Measurements from ENCODE around the gene EIF2B4. TPM values are rescaled to one million over a fixed set of nuclear protein-coding genes. Genes with fewer than 3 reads are reported as not detected.

Gene EIF2B4
- total RNA-seq: 10 to 100 TPM; 30.1 to 36.2 TPM
- long read RNA-seq, donor 1, transcript EIF2B4-201 (13 exons, 1,792 nt): major isoform, 10 of 18 reads
- long read RNA-seq, donor 1, partial matches to known transcripts: 1 of 18 reads
- long read RNA-seq, donor 1, other reads (novel, unspliced or antisense): 3 of 18 reads
- long read RNA-seq, donor 2, transcript EIF2B4-206 (12 exons, 1,633 nt): minor isoform, 5 of 239 reads
- long read RNA-seq, donor 2, transcript EIF2B4-210 (12 exons, 1,949 nt): minor isoform, 5 of 239 reads
- long read RNA-seq, donor 2, transcript EIF2B4-205 (13 exons, 1,608 nt): minor isoform, 69 of 239 reads
- long read RNA-seq, donor 2, transcript EIF2B4-201 (13 exons, 1,792 nt): major isoform, 114 of 239 reads
- long read RNA-seq, donor 2, partial matches to known transcripts: 9 of 239 reads
- long read RNA-seq, donor 2, other reads (novel, unspliced or antisense): 34 of 239 reads

GRCh38 chr2:27370026-27370815 is at the start of gene EIF2B4, which contains the start of gene SNX17:
TSS of gene EIF2B4 (minus strand) at chr2:27370338. CDS start at chr2:27370314, 24 bp downstream.
TSS of gene SNX17 (plus strand) at chr2:27370616. CDS start at chr2:27370744, 128 bp downstream.
- DNase-seq (ENCODE audit: low spot score): peak; percentile 100
- intact Hi-C loops (cut with DNase I): no loop called here

DNA sequence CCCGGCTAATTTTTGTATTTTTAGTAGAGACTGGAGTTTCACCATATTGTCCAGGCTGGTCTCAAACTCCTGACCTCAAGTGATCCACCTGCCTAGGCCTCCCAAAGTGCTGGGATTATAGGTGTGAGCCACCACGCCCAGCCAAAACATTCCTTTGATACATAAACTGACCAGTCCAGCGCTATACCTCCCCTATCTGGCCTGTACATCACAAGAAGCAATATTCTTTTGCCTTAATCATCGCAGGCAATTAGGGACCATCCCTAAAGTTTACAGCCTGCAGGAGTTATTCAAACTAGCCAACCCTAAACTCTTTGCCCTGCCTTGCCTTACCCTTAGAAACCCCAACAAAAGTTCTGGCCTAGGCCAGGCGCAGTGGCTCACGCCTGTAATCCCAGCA is 46.0 kb upstream of the EIF2B4 start:
- intact Hi-C loops (cut with DNase I): no loop called here
- no peak for DNase-seq (ENCODE audit: low spot score)

GRCh38 chr2:27412419-27413152 is 42.4 kb upstream of the EIF2B4 start:
- intact Hi-C loops (cut with DNase I): no loop called here
- no peak for DNase-seq (ENCODE audit: low spot score)

DNA sequence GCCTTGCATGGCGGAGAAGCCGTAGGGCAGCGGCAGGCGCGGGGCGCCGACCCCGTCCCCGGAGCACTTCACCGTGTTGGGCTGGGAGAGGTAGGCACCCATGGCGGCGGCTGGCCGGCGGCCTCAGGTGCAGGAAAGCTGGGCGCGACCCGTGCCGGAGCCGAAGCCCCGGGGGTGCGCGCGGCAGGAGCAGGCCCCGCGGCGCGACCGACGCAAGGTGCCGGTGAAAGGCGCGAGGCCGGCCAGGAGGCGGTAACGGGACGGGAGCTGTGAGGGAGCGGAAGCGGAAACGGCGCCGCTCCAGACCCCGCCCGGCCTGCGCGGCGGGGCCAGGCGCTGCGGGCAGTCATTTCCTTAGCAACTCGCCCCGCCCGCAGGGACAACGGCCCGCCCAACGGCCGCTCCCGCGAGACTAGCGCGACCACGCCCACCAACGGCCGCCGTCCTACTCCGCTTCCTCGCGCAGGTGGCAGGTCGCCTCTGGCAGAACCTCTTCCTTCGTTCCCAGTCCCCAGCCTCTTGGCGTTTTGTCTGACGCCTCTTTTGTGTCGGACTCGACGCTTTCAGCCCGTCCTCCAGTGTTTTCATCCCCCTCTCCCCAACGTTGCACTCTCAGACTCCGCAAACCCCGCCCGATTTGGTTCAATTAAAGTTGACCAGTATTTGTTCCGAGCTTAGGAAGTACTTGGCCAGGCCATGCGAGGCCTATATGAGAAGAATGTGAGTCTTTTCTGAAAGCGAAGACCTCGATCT is 39.4 kb upstream of the EIF2B4 start, which contains the start of gene PPM1G:
Gene PPM1G, minus strand, starts transcription at position 271 of the 753 bp plus-strand sequence. Its CDS starts 169 bp downstream, at position 102.
- intact Hi-C loops (cut with DNase I): no loop called here
- peak; percentile 98 for DNase-seq (ENCODE audit: low spot score)

- intact Hi-C loops (cut with DNase I): no loop called here
- DNase-seq (ENCODE audit: low spot score): no peak
Observed at GRCh38 chr2:27408601-27409320, 38.6 kb upstream of the EIF2B4 start.

GRCh38 chr2:27407798-27408491 is 37.8 kb upstream of the EIF2B4 start:
- intact Hi-C loops (cut with DNase I): no loop called here
- no peak for DNase-seq (ENCODE audit: low spot score)

GRCh38 chr2:27400348-27401135 is 30.4 kb upstream of the EIF2B4 start:
- no peak for DNase-seq (ENCODE audit: low spot score)

DNA sequence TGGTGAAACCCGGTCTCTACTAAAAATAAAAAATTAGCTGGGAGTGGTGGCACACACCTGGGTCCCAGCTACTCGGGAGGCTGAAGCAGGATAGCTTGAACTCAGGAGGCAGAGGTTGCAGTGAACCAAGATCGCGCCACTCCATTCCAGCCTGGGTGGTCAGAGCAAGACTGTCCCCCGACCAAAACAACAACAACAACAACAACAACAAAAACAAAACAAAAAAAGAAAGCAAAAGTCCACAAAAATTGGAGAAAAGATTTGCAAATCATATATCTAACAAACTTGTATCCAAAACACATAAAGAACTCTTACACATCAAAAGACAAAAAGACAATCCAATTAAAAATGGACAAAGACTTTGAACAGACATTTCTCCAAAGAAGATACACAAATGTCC is 28.8 kb upstream of the EIF2B4 start:
- intact Hi-C loops (cut with DNase I): no loop called here
- peak; percentile 40 for DNase-seq (ENCODE audit: low spot score)

More at GRCh38 chr2:27400348-27401135, 30.4 kb upstream of the EIF2B4 start:
- intact Hi-C loops (cut with DNase I): no loop called here

- peak; percentile 15 for DNase-seq (ENCODE audit: low spot score)
- intact Hi-C loops (cut with DNase I): no loop called here
Observed at GRCh38 chr2:27393225-27393624, 23.1 kb upstream of the EIF2B4 start.

DNA sequence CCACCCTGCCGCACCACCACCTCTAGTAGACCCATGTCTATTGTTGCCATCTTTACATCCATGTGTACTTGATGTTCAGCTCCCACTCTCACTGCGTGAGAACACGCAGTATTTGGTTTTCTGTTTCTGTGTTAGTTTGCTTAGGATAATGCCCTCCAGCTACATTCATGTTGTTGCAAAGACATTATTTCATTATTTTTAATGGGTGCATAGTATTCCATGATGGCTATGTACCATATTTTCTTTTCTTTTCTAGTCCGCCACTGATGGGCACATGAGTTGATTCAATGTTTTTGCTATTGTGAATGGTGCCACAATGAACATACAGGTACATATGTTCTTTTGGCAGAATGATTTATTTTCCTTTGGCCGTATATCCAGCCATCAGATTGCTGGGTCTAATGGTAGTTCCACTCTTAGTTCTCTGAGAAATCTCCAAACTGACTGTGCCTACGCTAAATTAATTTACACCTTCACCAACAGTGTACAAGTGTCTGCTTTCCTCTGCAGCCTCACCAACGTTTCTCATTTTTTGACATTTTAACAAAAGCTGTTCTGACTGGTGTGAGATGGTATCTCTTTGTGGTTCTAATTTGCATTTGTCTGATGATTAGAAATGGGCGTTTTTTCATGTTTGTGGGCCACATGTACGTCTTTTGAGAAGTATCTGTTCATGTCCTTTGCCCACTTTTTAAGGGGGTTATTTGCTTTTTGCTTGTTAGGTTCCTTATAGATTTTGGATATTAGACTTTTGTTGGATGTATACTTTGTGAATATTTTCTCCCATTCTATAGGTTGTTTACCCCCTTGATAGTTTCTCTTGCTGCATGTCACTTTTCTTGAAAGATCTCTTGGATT is 20.9 kb upstream of the EIF2B4 start:
- intact Hi-C loops (cut with DNase I): no loop called here
- DNase-seq (ENCODE audit: low spot score): no peak

GRCh38 chr2:27381577-27382181 is 11.5 kb upstream of the EIF2B4 start:
- DNase-seq (ENCODE audit: low spot score): no peak
- intact Hi-C loops (cut with DNase I): no loop called here

DNA sequence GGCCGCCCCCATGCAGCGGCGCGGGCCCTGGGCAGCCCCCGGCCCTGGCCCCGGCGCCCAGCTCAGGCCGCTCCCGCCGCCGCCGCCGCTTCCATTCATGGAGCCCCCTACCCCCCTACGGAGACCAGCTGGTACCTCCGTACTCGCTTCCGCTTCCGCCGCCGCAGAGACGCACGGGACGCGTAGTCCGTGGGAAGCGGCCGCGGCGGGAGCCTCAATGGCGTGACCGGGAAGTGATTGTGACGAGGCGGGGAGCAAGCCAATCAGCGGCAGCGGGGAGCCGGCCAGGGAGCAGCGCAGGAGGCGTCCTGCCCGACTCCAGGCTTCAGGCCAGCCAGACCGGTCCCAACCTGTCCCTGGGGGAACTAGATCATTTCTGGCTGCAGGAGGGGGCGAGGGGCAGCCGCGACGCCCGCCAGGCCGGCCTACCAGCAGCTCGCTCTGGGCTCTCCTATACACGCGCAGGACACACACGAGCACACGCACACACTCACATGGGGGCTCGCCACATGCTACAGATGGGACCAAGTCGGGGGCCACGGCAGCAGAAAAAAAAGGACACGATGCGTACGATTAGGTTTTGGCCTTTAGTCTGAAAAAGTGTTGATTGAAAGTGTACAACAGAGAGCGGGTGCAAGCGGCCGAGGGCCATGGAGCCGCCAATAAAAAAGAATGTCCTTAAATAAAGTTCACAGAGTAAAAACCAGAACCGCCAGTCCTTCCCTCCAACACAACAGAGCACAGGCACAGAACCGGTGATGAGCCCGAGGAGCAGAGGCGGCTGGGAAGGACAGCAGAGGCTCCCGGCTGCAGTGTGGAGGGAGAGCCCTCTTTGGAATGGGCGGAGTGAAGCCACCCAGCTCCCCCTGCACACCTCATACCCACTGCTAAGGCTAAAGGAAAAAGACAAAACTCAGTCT is 10.7 kb upstream of the EIF2B4 start, which contains the start of gene ZNF513:
Gene ZNF513, minus strand, starts transcription at position 109 of the 920 bp plus-strand sequence. CDS start 208 bp downstream, outside the sequence.
- DNase-seq (ENCODE audit: low spot score): peak; percentile 99
- intact Hi-C loops (cut with DNase I): no loop called here

- DNase-seq (ENCODE audit: low spot score): peak; percentile 94
- intact Hi-C loops (cut with DNase I): no loop called here
Observed at GRCh38 chr2:27379836-27380625, 9.9 kb upstream of the EIF2B4 start.
